Uterine smooth muscle cell (primary cell): ENCODE data around the gene CCDC88C. TPM values are rescaled to one million over a fixed set of nuclear protein-coding genes. Genes with fewer than 3 reads are reported as not detected.

Experiments
- total RNA-seq: library from RNA; depleted of rRNA; stranded (reverse); fragments of >200 nt; gene quantifications from 2 replicates; pipeline ENCODE4 v1.2.3, GENCODE V29; 2014

CCDC88C gene, protein sequence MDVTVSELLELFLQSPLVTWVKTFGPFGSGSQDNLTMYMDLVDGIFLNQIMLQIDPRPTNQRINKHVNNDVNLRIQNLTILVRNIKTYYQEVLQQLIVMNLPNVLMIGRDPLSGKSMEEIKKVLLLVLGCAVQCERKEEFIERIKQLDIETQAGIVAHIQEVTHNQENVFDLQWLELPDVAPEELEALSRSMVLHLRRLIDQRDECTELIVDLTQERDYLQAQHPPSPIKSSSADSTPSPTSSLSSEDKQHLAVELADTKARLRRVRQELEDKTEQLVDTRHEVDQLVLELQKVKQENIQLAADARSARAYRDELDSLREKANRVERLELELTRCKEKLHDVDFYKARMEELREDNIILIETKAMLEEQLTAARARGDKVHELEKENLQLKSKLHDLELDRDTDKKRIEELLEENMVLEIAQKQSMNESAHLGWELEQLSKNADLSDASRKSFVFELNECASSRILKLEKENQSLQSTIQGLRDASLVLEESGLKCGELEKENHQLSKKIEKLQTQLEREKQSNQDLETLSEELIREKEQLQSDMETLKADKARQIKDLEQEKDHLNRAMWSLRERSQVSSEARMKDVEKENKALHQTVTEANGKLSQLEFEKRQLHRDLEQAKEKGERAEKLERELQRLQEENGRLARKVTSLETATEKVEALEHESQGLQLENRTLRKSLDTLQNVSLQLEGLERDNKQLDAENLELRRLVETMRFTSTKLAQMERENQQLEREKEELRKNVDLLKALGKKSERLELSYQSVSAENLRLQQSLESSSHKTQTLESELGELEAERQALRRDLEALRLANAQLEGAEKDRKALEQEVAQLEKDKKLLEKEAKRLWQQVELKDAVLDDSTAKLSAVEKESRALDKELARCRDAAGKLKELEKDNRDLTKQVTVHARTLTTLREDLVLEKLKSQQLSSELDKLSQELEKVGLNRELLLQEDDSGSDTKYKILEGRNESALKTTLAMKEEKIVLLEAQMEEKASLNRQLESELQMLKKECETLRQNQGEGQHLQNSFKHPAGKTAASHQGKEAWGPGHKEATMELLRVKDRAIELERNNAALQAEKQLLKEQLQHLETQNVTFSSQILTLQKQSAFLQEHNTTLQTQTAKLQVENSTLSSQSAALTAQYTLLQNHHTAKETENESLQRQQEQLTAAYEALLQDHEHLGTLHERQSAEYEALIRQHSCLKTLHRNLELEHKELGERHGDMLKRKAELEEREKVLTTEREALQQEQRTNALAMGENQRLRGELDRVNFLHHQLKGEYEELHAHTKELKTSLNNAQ (N-terminal part only)
- 0.44 and 0.87 TPM in 2 replicates for total RNA-seq

DNA sequence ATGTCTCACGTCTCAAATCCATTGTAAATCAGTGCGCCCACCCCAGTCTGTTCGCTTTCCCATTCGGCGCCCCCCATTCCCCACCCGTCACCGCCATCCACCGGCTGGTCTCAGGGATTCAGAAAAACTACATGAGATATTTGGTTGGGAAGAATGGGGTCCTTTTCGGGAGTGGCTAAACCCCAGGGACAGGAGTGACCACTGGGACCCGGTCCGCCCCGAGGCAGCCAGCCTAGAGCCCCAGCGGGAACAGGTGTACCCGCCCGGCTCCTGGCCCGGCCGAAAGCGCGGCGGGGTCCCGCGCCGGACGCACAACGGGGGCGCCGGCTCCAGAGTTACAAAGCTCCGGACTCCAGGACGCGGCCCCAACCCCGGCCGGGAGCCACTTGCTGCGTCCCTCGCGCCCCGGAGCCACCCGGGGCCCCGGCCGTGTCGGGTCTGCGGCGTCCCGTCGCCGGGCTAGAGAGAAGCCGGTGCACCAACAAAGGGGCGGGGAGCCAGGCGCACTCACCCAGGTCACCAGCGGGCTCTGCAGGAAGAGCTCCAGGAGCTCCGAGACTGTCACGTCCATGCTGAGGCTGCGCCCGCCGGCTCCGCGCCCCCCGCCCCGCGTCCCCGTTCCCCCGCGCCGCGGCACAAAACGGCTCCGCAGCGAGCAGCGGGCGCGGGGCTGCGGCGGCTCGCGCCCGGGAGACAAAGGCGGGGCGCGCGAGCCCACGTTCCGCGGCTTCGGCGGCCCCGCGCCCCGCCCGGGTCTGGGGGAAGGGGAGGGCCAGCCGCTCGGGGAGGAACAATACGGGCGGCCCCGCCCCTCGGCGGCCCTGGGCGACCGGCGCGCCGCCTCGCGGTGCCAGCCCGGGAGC lies at the start of gene CCDC88C:
Gene CCDC88C, minus strand, starts transcription at position 701 of the 863 bp plus-strand sequence. Its CDS starts 130 bp downstream, at position 571.

DNA sequence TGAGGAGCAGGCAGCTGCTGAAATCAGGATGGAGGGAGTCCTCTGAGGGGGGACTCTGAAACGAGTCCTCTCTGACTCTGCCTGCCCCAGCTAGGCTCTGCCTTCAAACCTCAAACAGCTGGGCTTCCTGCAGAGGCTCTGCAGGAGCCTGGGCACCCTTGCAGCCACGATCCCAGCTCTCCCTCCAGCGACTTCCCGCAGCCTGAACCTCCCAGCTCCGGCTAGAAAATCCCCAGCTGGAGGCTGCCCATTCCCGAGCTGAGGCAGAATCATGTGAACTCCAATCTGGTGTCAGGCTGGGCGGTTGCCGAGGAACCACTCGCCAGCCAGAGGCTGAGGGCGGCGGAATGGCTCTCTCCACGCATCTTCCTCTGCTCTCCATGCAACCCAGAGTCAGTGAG lies 173.1 kb downstream of the CCDC88C start, which contains the start of gene GPR68:
Gene GPR68, minus strand, starts transcription at position 204 of the 401 bp plus-strand sequence. CDS start 9,654 bp downstream, outside the sequence.

Other genes starting within 250 kb of the CCDC88C start
- 1.2 and 1.9 TPM in 2 replicates for gene GPR68, start 173.1 kb downstream of the CCDC88C start, total RNA-seq
- gene PPP4R3A, start 92.5 kb upstream of the CCDC88C start, total RNA-seq: 74.7 and 77.1 TPM in 2 replicates